ENCODE measurements around the gene PABPN1L.

The PABPN1L gene

GRCh38 chr16:88866151-88866920, at the start of gene PABPN1L:
PABPN1L (minus strand) TSS chr16:88866660; CDS start chr16:88866606, 54 bp downstream.
- Histone ChIP-seq H3K4me3 (ENCODE audit: low read length in 2 of 2) (no peak within 1 kb of the TSS), H3K27me3 (ENCODE audit: control insufficient read depth in 1 of 2, insufficient read depth in 2 of 2, low read length in 2 of 2) (peaks cover 0 to 8% of the 10 kb centered on the region in 2 donors), H3K36me3 (ENCODE audit: control insufficient read depth in 2 of 2, insufficient read depth in 2 of 2, low read length in 2 of 2) (peaks cover 7 to 8% of the 10 kb centered on the region in 2 donors), H3K27ac (ENCODE audit: low read length) (no peak within 1 kb of the TSS), H3K9me3 (ENCODE audit: control insufficient read depth in 2 of 2, low read length in 2 of 2) (no peaks in the 10 kb centered on the region), H3K4me1 (ENCODE audit: control insufficient read depth, insufficient read depth, low read length) (peaks cover under 1% of the 10 kb centered on the region), H3K9ac (ENCODE audit: low read length in 2 of 2) (no peak within 1 kb of the TSS)

GRCh38 chr16:88915639-88916327, 49.3 kb upstream of the PABPN1L start:
- H3K27ac ChIP-seq (ENCODE audit: low read length): no peak overlapping the region
- H3K9me3 ChIP-seq (ENCODE audit: control insufficient read depth in 2 of 2, low read length in 2 of 2): no peaks in the 10 kb centered on the region
- no peaks in the 10 kb centered on the region for H3K36me3 ChIP-seq (ENCODE audit: control insufficient read depth in 2 of 2, insufficient read depth in 2 of 2, low read length in 2 of 2)
- H3K4me3 ChIP-seq (ENCODE audit: low read length in 2 of 2): no peak overlapping the region
- H3K4me1 ChIP-seq (ENCODE audit: control insufficient read depth, insufficient read depth, low read length): peaks cover 3% of the 10 kb centered on the region
- no peak overlapping the region for H3K9ac ChIP-seq (ENCODE audit: low read length in 2 of 2)
- H3K27me3 ChIP-seq (ENCODE audit: control insufficient read depth in 1 of 2, insufficient read depth in 2 of 2, low read length in 2 of 2): peaks cover 14 to 18% of the 10 kb centered on the region in 2 donors

- Histone ChIP-seq H3K4me3 (ENCODE audit: low read length in 2 of 2) (no peak overlapping the region), H3K9ac (ENCODE audit: low read length in 2 of 2) (no peak overlapping the region), H3K36me3 (ENCODE audit: control insufficient read depth in 2 of 2, insufficient read depth in 2 of 2, low read length in 2 of 2) (no peaks in the 10 kb centered on the region), H3K9me3 (ENCODE audit: control insufficient read depth in 2 of 2, low read length in 2 of 2) (no peaks in the 10 kb centered on the region), H3K27ac (ENCODE audit: low read length) (no peak overlapping the region), H3K4me1 (ENCODE audit: control insufficient read depth, insufficient read depth, low read length) (no peaks in the 10 kb centered on the region), H3K27me3 (ENCODE audit: control insufficient read depth in 1 of 2, insufficient read depth in 2 of 2, low read length in 2 of 2) (peaks cover 15 to 16% of the 10 kb centered on the region in 2 donors)
Measured at GRCh38 chr16:88914750-88915368, 48.4 kb upstream of the PABPN1L start.

GRCh38 chr16:88913870-88914269, 47.4 kb upstream of the PABPN1L start:
- Histone ChIP-seq H3K27ac (ENCODE audit: low read length) (no peak overlapping the region), H3K4me3 (ENCODE audit: low read length in 2 of 2) (no peak overlapping the region), H3K9ac (ENCODE audit: low read length in 2 of 2) (no peak overlapping the region), H3K27me3 (ENCODE audit: control insufficient read depth in 1 of 2, insufficient read depth in 2 of 2, low read length in 2 of 2) (peaks cover 15 to 16% of the 10 kb centered on the region in 2 donors), H3K36me3 (ENCODE audit: control insufficient read depth in 2 of 2, insufficient read depth in 2 of 2, low read length in 2 of 2) (no peaks in the 10 kb centered on the region), H3K9me3 (ENCODE audit: control insufficient read depth in 2 of 2, low read length in 2 of 2) (no peaks in the 10 kb centered on the region), H3K4me1 (ENCODE audit: control insufficient read depth, insufficient read depth, low read length) (no peaks in the 10 kb centered on the region)

GRCh38 chr16:88913001-88913612, 46.6 kb upstream of the PABPN1L start:
- Histone ChIP-seq H3K27ac (ENCODE audit: low read length) (no peak overlapping the region), H3K9me3 (ENCODE audit: control insufficient read depth in 2 of 2, low read length in 2 of 2) (no peaks in the 10 kb centered on the region), H3K4me3 (ENCODE audit: low read length in 2 of 2) (no peak overlapping the region), H3K27me3 (ENCODE audit: control insufficient read depth in 1 of 2, insufficient read depth in 2 of 2, low read length in 2 of 2) (peaks cover 15 to 16% of the 10 kb centered on the region in 2 donors), H3K9ac (ENCODE audit: low read length in 2 of 2) (no peak overlapping the region), H3K4me1 (ENCODE audit: control insufficient read depth, insufficient read depth, low read length) (no peaks in the 10 kb centered on the region), H3K36me3 (ENCODE audit: control insufficient read depth in 2 of 2, insufficient read depth in 2 of 2, low read length in 2 of 2) (no peaks in the 10 kb centered on the region)

- H3K9me3 ChIP-seq (ENCODE audit: control insufficient read depth in 2 of 2, low read length in 2 of 2): no peaks in the 10 kb centered on the region
- no peaks in the 10 kb centered on the region for H3K4me1 ChIP-seq (ENCODE audit: control insufficient read depth, insufficient read depth, low read length)
Measured at GRCh38 chr16:88912556-88912955, 46.1 kb upstream of the PABPN1L start.

GRCh38 chr16:88911946-88912310, 45.5 kb upstream of the PABPN1L start:
- Histone ChIP-seq H3K9ac (ENCODE audit: low read length in 2 of 2) (no peak overlapping the region), H3K4me3 (ENCODE audit: low read length in 2 of 2) (no peak overlapping the region), H3K36me3 (ENCODE audit: control insufficient read depth in 2 of 2, insufficient read depth in 2 of 2, low read length in 2 of 2) (no peaks in the 10 kb centered on the region), H3K27ac (ENCODE audit: low read length) (no peak overlapping the region), H3K9me3 (ENCODE audit: control insufficient read depth in 2 of 2, low read length in 2 of 2) (no peaks in the 10 kb centered on the region), H3K27me3 (ENCODE audit: control insufficient read depth in 1 of 2, insufficient read depth in 2 of 2, low read length in 2 of 2) (peaks cover 15 to 16% of the 10 kb centered on the region in 2 donors), H3K4me1 (ENCODE audit: control insufficient read depth, insufficient read depth, low read length) (no peaks in the 10 kb centered on the region)

More at GRCh38 chr16:88912556-88912955, 46.1 kb upstream of the PABPN1L start:
- H3K4me3 ChIP-seq (ENCODE audit: low read length in 2 of 2): no peak overlapping the region
- H3K9ac ChIP-seq (ENCODE audit: low read length in 2 of 2): no peak overlapping the region
- peaks cover 15 to 16% of the 10 kb centered on the region in 2 donors for H3K27me3 ChIP-seq (ENCODE audit: control insufficient read depth in 1 of 2, insufficient read depth in 2 of 2, low read length in 2 of 2)
- no peaks in the 10 kb centered on the region for H3K36me3 ChIP-seq (ENCODE audit: control insufficient read depth in 2 of 2, insufficient read depth in 2 of 2, low read length in 2 of 2)
- no peak overlapping the region for H3K27ac ChIP-seq (ENCODE audit: low read length)

- peaks cover 15 to 16% of the 10 kb centered on the region in 2 donors for H3K27me3 ChIP-seq (ENCODE audit: control insufficient read depth in 1 of 2, insufficient read depth in 2 of 2, low read length in 2 of 2)
- no peaks in the 10 kb centered on the region for H3K9me3 ChIP-seq (ENCODE audit: control insufficient read depth in 2 of 2, low read length in 2 of 2)
- H3K27ac ChIP-seq (ENCODE audit: low read length): no peak overlapping the region
Measured at GRCh38 chr16:88911136-88911945, 44.9 kb upstream of the PABPN1L start.

GRCh38 chr16:88910284-88911135, 44.0 kb upstream of the PABPN1L start:
- Histone ChIP-seq H3K27me3 (ENCODE audit: control insufficient read depth in 1 of 2, insufficient read depth in 2 of 2, low read length in 2 of 2) (peaks cover 10 to 13% of the 10 kb centered on the region in 2 donors), H3K9me3 (ENCODE audit: control insufficient read depth in 2 of 2, low read length in 2 of 2) (no peaks in the 10 kb centered on the region), H3K9ac (ENCODE audit: low read length in 2 of 2) (no peak overlapping the region), H3K27ac (ENCODE audit: low read length) (no peak overlapping the region), H3K4me1 (ENCODE audit: control insufficient read depth, insufficient read depth, low read length) (no peaks in the 10 kb centered on the region), H3K36me3 (ENCODE audit: control insufficient read depth in 2 of 2, insufficient read depth in 2 of 2, low read length in 2 of 2) (no peaks in the 10 kb centered on the region), H3K4me3 (ENCODE audit: low read length in 2 of 2) (no peak overlapping the region)

More at GRCh38 chr16:88911136-88911945, 44.9 kb upstream of the PABPN1L start:
- H3K36me3 ChIP-seq (ENCODE audit: control insufficient read depth in 2 of 2, insufficient read depth in 2 of 2, low read length in 2 of 2): no peaks in the 10 kb centered on the region
- H3K9ac ChIP-seq (ENCODE audit: low read length in 2 of 2): no peak overlapping the region
- H3K4me1 ChIP-seq (ENCODE audit: control insufficient read depth, insufficient read depth, low read length): no peaks in the 10 kb centered on the region
- H3K4me3 ChIP-seq (ENCODE audit: low read length in 2 of 2): no peak overlapping the region
